MM.1S (cell line): ENCODE results near the gene SPTBN1.

Experiments used
- CTCF ChIP-seq: fragments of 300-600 bp; sonication (generic); IDR thresholded peaks from 2 replicates; pipeline ENCODE4 v1.5.1; 2016; ENCODE audit warnings: antibody characterized with exemption, low read length, mixed read lengths
- EZH2 ChIP-seq: fragments of 300-600 bp; sonication (generic); optimal IDR thresholded peaks from 2 replicates; pipeline ENCODE3; 2017; ENCODE audit warnings: low read depth, mild to moderate bottlenecking, antibody characterized with exemption, low read length, mixed read lengths

DNA sequence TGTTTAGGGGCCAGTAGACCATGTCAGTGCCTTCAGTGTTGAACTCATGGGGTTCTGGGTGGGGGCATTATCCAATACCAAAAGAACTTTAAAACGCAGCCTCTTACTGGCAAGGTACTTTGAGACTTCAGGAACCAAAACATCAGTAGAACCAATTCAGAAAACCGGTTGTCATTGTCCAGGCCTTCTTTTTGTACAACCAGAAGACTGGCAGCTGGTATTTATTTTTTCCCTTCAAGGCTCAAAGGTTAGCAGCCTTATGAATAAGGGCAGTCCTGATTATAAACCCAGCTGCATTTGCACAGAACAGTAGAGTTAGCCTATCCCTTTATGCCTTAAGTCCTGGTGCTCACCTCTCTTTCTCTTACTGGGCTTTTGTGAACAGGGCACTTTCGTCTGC is 153.5 kb downstream of the SPTBN1 start:
- TF ChIP-seq CTCF (no peak), EZH2 (no peak)
